WTC11 (cell line): ENCODE data around the gene CDK4.

Source experiments
- FOXK1 ChIP-seq: sonication (generic); formaldehyde crosslinking; IDR thresholded peaks from 2 replicates; pipeline ENCODE4 v1.8.0; 2022; ENCODE audit warnings: mild to moderate bottlenecking, moderate library complexity, missing genetic modification reagents
- JUN ChIP-seq: sonication (generic); formaldehyde crosslinking; IDR thresholded peaks from 2 replicates; pipeline ENCODE4 v1.8.0; 2023; ENCODE audit warnings: mild to moderate bottlenecking, missing genetic modification reagents
- NR1H2 ChIP-seq: sonication (generic); formaldehyde crosslinking; IDR thresholded peaks from 2 replicates; pipeline ENCODE4 v1.9.0; 2021; ENCODE audit warnings: mild to moderate bottlenecking, moderate library complexity, missing genetic modification reagents
- USF2 ChIP-seq: sonication (generic); formaldehyde crosslinking; IDR thresholded peaks from 2 replicates; pipeline ENCODE4 v1.8.1; 2023; ENCODE audit warnings: mild to moderate bottlenecking, missing genetic modification reagents, moderate library complexity
- TF ChIP-seq, protein P1 (sequence below): fragments of 200-600 bp; IDR thresholded peaks from 2 replicates; pipeline ENCODE4 v1.8.0; 2022; ENCODE audit warnings: antibody characterized with exemption

DNA sequence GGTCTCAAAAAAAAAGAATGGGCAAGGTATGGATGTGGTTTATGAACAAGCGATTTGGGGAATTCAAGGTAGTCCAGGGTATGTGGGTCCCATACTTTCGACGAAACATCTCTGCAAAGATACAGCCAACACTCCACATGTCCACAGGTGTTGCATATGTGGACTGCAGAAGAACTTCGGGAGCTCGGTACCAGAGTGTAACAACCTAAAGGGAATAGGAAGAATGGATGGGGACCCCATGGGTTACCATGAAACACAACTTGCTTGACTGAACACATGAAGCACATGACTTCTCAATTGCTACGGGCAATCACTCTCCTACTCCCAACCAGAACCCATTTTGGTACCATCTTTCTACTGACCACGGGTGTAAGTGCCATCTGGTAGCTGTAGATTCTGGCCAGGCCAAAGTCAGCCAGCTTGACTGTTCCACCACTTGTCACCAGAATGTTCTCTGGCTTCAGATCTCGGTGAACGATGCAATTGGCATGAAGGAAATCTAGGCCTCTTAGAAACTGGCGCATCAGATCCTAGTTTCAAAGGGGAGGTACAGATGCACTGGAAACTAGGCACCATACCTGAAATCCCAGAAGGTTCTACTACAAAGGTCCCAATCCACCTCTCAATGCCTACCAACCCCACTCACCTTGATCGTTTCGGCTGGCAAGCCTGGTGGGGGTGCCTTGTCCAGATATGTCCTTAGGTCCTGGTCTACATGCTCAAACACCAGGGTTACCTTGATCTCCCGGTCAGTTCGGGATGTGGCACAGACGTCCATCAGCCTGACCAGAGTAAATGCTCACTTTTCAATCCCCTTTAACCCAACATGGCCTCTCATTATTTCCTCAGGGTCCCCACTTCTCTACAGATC, 1.3 kb downstream of the CDK4 start:
- TF ChIP-seq NR1H2 (no peak), USF2 (CRISPR knock-in tag) (no peak), JUN (CRISPR knock-in tag) (no peak), FOXK1 (no peak)
- TF ChIP-seq, protein P1, sequence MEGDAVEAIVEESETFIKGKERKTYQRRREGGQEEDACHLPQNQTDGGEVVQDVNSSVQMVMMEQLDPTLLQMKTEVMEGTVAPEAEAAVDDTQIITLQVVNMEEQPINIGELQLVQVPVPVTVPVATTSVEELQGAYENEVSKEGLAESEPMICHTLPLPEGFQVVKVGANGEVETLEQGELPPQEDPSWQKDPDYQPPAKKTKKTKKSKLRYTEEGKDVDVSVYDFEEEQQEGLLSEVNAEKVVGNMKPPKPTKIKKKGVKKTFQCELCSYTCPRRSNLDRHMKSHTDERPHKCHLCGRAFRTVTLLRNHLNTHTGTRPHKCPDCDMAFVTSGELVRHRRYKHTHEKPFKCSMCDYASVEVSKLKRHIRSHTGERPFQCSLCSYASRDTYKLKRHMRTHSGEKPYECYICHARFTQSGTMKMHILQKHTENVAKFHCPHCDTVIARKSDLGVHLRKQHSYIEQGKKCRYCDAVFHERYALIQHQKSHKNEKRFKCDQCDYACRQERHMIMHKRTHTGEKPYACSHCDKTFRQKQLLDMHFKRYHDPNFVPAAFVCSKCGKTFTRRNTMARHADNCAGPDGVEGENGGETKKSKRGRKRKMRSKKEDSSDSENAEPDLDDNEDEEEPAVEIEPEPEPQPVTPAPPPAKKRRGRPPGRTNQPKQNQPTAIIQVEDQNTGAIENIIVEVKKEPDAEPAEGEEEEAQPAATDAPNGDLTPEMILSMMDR: no peak
